C1 segment of cervical spinal cord (tissue), 14 donors: Measurements from ENCODE around the gene SSBP3.
A peak's percentile ranks its signal among the peaks of the same experiment; 100 is the strongest.

Source experiments
- DNase-seq, 14 donors: peaks; one replicate each; lab custom pipeline; 2025; lab: John Stamatoyannopoulos, UW

The SSBP3 gene

DNA sequence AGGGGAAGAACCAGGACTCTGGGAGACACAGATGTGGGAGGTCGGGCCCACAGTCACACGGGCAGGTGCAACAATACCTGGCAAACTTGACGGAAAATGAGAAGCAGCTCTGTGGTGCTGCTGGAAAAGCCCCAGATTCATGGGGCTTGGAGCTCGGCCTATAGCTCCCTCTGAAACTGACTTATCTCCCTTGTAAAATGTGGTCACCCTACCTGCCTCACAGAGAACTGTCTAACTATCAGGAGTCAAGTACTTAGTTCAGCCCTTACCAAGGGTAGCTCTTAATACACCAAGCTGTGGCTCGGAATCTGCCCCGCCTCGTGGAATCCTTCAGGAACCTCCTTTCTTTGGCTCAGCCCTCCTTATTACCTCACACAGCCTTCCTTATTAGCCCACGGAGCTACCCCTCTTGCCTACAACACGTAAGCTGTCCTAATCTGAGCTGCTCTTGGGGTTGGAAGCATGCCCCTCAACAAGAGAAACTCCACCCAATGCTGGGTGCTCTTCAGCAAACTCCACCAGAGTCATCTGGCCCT lies 137.4 kb downstream of the SSBP3 start:
- DNase-seq = no peak

DNA sequence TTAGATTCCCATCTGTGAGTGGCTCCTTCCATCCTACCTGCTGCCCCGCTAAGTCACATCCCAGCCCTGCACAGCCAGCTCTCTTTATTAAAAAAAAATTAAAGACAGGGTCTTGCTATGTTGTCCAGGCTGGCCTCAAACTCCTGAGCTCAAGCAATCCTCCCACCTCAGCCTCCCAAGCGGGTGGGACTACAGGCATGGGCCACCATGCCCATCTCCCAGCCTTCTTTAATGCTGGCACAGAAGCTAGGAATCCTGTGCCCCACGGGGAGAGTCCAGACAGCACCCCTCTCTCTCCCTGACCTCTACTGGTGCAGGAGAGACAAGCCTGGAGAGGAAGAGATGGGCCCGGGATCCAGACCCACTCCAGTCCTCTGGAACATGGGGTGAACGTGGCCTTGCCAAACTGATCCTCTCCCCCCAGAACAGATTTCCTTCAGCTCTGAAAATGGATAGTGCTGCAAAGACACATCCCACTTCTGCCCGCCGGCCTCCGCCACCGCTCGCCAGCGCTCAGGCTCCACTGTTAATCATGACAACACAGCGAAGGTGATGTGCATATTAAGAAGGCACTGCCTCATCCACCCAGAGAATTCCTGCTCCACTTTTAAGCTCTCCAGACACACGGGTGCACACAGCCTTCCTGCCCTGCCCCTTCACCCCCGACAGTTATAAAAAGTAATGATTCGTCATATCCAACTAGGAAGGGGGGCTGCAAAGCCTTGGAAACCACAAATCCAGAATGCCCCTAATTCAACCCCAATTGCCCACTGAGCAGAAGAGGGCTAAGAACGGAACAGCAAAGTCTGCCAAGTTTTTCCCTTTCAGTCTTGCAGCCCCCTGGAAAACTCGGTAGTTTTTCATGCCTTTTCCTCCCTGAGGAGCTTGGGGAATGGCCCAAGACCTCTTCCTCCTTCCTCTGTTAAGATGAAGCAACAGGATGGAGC lies 138.1 kb downstream of the SSBP3 start:
- DNase-seq = peak in 1 of 14 donors; percentile 32

DNA sequence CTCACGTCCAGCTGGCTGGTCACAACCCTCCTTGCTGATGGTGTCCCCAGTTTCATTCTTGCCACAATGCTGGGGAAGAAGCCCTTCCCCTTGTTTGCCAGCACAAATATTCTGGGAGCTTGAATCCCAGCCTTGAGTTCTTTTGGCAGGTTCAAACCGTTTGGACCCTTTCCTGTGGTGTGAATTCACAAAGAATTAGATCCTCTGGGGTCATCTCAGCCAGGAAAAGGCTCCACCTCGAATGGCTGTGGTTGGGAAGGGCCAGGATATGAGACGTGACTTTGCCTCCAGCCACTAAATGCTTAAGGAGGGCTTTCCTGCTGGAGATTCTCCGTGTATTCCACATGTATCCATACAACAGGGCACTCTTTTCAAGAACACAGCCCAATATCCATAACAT lies 139.3 kb downstream of the SSBP3 start:
- DNase-seq = no peak

DNA sequence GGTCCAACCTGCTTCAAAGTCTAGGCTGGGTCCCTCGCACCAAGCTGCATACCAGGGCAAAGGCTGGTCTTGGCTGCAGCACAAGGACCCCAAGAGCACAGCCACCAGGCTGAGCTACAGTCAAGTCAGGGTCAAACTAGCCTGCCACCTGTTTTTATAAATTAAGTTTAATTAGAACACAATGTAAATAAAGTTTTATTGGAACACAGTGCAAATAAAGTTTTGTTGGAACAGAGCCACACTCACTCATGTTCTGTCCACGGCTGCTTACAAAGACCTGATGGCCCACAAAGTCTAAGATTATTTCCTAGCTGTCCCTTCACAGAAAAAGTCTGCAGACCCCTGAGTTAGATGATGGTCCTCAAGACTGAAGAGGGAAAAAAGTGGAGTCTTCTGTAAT lies 140.0 kb downstream of the SSBP3 start:
- DNase-seq = no peak

DNA sequence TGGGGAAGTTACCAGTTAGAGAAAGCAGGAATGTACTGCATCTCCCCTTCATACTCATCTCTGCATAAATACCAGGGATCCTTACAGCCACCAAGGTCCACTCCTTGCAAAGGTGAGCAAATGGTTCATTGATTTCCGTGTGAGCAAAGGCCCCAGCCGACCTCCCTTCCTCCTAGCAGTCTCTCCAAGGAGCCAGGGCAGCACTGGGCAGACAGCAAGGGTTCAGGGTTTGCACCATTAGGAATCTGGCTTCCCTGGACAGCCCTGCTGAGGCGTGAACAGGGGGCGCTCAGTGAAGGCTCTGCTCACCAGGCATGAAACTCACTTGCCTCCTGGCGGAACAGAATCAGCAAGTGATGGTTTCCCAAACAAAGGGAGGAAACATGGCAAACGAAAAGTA lies 140.5 kb downstream of the SSBP3 start:
- DNase-seq = no peak

DNA sequence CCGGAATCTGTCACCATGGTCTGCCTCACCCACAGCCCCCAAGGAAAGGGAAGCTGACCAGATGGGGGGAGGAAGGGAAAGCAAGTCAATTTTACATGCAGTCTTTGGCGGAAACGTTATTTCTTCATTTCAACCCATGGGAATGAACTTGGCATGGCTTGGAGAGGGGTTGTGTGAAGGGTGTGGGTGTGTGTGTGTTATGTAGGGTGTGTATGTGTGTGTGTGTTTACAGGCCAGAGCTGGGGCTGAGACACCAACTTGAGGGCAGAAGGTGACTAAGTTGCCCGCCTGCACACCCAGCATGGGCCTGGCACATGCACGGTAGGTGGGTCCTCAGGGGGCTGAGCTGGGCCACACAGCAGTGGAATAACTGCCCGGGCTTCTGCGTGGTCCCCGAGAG lies 141.1 kb downstream of the SSBP3 start:
- DNase-seq = no peak

DNA sequence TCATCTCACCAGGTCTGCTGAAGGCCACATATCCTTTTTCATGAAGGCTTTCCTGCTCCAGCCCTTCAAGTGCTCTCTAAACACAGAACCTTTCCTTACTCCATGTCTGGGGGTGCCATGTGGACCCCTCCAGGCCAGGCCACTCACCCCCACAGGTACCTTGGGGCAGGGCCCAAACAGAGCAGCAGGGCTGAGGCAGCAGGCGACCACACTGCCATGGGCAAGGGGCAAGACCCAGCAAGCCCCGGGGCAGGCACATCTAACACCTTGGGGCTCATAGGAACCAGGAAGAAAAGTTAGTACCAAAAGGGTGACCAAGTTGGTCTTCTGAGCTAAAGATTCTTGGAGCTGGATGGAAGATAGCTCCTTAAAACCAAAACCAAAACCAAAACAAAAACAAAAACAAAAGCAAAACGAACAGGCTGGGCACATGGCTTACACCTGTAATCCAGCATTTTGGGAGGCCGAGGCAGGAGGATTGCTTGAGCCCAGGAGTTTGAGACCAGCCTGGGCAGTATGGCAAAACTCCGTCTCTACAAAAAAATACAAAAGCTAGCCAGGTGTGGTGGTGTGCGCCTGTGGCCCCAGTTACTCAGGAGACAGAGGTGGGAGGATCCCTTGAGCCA lies 142.5 kb downstream of the SSBP3 start:
- no peak for DNase-seq

DNA sequence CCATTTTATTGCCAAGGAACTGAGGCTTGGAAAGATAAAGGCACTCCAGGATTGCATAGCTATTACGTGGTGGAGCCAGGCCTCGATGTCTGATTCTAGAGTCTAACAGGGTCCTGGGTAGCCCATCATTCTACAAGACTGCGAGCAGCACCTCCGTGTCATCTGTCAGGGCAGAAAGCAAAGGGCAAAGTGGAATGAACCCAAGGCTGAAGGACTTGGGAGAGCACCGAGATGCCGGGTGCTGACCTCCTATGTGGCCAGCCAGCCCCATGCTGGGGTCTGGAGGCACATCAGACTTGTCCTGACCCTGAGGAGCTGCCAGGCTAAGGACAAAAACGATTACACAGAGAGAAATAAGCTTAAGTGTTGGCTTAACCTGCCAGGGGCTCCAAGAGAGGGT lies 143.9 kb downstream of the SSBP3 start:
- DNase-seq = no peak

DNA sequence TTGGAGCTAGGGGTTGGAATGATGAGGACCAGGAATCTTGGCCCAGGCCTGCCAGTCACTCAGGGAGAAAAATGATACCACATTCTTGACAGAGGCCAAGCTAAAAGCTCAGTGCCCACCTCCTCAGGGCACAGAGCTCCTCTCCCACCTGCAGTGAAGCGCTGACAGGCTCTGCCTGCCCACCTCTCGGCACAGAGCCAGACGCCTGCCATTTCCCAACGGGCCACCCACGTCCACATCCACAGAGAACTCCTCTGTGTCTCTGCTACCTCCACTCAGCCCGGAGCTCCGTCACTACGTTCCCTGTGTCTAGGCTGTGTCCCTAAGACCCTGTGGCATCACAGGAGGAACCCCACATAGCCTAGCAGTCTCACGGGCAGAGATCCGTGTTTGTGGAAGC lies 145.4 kb downstream of the SSBP3 start:
- DNase-seq = no peak

DNA sequence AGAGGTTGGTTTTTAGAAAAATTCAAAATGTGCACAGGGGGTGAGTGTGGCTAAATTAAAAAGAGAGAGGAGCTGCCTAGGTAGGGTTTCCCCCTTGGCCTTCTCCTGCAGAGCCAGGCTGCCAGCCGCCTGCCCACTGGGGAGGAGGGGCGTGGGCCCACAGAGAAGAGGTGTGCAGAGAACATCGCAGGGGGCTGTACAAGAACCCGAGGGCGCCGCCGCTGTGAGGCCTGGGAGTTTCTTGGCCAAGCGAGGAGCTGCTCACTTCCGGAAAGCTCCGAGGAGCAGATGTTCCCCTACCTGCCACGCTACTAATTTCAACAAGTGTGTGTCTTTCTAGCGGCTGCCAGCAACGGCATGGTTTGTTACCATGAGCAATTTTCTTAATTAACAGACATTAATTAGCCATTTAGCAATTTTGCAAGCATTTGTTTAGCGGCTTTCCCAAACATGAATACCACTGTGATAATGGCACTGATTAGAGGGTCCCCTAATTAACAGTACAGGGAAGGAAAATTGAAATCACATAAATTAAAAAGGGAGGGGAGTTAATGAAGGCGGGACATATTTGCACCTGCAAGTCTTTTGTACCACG lies 146.6 kb downstream of the SSBP3 start:
- no peak for DNase-seq

DNA sequence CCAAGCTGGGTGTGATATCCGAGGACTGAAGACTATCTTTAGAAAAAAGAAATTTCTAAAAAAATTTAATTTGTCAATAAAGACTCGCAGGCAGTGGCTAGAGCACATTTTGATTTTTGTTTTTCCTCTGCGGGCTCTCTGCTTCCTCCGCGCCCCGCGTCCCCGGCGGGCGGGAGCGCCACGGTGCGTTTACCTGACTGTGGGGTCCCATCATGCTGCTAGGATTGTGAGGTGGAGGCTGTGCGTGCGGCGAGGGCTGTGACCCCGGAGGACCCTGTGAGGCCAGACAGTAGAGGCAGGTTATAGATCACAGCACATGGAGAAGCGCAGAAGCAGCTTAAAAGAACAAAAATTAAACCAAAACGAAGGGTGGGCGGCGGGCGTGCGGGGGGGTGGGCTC lies 148.3 kb downstream of the SSBP3 start:
- DNase-seq = no peak

DNA sequence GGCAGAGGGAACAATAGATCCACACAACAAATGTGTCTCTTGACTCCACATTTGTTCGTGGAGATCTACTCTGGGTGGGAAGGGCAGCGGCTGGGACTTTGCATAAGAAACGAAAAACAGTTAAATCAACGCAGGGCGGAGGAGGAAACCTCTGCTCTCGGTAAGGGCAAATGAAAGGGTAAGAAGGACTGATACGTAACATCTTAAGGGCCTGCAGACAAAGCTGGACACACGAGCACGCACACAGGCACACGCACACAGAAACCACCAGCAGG lies 148.9 kb downstream of the SSBP3 start:
- DNase-seq = no peak

DNA sequence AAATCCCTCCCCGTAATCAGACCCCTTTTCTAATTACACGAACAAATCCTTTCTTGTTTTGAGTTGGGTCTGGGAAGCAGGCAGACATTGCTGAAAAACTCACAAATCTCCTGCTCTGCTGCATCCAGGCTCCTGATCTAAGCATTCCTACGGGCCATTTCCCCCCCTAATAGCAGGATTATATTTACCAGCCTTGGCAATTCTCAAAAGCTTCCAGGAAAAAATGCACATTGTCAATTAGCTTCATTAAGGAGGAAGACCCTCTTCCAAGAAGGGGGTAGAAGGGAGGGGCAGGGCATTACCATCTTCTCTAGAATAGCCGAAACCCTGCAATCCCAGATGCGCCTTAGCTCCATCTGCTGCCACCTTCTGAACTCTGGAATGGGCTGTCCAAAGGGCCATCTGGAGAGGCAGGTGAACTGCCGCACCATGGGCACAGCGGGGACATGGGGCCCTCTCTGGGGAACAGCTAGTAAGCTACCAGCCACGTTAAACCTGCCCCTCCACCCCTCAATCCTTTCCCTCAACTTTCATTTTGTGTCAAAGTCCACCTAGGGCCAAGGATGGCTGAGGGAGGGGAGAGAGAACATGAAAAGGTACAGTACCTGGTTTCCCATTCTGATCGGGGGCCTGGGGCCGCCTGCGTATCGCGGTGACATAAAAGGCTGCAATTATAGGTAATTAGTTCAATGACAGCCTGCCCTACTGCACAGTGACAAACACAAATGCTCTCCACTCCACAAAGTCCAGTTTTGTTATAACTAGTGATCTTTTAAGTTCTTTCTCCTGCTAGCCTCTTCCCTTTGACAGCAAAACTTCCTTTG lies 149.5 kb downstream of the SSBP3 start:
- no peak for DNase-seq

DNA sequence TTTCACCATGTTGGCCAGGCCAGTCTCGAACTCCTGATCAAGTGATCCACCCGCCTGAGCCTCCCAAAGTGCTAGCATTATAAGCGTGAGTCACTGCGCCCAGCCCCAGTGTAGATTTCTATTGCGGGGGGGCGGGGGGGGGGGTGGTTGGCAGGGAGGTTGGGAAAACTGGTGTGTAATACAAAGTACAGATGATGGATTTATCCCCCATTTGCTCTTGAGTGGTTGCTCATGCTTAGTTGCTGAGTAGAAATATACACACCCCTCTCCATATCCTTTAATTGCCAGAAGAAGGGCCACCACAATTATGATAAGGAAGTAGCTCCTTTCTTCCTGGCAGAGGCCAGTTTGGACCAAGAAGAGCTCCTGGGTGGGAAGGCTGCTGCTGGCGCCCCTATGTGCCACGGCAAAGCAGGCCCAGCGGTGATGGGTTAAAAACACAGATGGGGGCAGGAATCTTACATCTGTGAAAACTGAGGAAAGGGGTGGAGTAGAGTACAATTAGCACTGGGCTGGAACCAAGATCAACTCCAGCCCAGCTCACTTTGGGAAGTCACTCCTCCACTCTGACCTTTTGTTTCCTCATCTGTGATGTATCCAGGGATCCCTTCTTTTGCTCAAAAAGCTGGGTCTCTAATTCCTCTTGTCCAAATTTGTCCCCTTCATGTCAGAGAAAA lies 151.0 kb downstream of the SSBP3 start:
- no peak for DNase-seq

DNA sequence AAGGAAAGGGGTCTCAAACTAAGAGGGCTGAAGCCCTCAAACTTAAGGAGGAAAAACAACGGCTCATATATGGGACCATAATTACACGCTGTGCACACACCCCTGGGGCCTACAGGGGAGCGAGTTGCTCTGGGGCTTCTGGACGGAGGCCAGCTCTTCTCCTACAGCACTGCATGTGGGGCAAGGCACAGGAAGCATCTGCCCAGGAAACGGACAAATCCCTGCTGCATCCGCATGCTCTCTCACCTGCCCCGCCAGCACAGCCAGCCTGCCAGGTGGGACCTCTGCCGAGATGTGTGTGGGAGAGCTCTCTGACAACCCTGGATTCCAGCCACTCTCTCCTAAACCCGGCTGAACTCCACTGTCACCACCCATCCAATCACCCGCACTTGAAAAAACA lies 152.1 kb downstream of the SSBP3 start:
- peak in 1 of 14 donors; percentile 81 for DNase-seq

DNA sequence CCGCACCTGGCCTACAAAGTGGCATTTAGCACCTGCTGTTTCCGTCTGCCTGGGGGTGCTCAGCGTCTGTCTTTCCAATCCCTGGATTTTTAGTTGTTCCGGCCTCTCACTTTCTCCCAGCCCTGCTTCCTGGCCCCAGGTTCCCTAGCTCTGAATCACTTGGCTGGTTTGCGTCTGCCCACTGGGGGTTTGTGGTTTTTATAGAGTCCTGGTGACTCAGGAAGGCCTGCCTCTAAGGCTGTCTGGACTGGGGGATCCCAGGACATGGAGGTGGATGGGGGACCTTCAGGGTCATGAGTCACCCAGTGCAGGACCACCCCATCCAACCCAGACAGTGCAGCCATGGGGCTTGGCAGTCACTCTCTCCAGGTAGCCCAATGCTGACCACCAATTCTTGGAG lies 152.7 kb downstream of the SSBP3 start:
- DNase-seq = no peak

DNA sequence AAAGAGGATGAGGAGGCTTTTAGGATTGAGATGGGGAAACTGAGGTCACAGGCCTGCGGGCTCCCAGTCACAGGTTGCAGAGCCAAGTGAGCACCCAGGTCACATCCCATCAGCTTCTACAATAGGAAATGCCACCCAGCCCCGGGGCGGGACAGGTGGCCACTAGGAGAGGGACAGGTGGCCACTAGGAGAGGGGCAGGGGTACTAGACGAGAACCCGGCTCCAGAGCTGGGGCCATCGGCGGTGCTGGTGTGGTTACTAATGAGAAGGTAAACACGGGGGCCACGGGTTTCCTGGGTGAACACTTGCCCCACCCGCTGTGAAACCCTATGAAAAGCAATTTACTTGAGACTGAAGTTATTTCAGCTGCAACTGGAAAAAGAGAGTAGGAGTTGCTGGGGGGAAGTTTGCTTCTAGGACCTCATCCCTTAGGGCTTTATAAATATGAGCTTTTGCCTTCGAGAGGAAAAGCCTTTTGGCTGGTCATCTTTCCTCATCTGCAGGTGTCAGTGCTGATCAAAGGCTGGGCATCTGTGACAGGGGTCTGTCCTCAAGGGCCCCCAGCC lies 153.7 kb downstream of the SSBP3 start:
- no peak for DNase-seq

DNA sequence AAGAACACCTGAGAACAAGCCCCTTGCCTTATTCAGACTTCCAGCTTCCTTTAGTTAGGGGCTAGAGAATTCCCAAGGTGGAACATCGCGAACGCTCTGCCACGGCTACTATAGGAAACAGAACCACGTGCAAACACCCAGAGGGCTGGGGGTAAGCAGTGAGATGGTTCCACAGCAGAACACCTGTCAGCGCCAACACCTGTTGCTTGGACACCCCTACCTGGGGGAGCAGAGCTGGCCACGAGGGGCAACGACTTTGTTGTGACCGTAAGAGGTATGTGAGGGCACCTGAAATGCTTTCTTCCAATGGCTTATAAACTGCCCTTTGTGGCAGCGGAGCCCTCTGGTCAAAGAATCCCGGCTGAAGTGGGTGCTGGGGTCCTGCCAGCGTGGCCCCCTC lies 155.5 kb downstream of the SSBP3 start:
- no peak for DNase-seq

DNA sequence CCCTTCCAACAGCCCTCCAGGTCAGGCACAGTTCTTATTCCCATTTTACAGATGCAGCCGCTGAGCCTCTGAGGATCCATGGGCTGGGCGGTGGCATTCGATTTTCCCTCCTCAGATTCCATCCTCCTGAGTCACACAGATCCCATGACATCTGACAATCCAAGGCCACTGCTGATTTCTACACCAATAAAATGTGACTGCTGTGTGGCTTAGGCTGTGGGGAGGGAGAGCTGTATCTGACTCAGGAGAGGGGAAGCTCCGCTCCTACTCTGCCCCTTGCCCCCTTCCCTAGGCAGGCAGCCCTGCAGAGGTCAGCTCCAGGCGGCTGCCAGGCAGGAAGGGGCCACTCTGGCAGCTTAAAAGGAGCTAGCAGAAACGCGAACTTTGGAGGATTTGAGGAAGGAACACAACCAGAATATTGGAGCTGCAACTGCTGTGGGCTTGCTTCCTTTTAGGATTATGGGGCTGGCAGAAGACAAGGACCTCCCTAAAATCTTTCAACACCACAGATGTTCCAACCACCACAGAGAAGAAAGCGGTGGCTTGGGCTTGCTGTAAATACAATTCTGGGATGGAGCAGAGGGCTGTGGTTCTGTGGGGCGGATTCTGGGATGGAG lies 156.3 kb downstream of the SSBP3 start:
- no peak for DNase-seq

DNA sequence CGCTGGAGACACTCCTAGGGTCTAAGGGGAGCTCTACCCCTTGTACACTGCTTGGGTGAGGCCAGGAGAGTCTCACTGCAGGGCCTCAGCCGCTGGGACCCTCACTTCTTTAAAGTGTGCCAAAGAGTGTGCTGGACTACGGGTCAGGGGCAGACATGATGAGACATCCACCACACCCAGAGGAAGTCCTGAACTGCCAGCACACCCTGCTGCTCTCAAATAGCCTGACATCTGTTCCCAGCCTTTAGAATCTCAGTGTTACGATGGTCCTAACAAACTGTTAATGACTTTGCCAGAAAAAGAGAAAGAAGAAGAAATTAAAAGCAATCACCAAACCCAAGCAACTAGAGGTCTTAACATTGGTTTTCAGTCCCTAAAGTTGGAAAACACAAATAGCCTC lies 157.2 kb downstream of the SSBP3 start:
- peak in 1 of 14 donors; percentile 11 for DNase-seq
